HL-60 (cell line): Measurements from ENCODE around the gene TMIGD2.

Experiments used
- CTCF ChIP-seq: IDR thresholded peaks from one replicate; pipeline ENCODE4 v1.5.1; 2011; ENCODE audit warnings: low read length, control low read depth, inconsistent platforms; ENCODE audit not compliant: insufficient read depth
- POLR2AphosphoS5 ChIP-seq: IDR thresholded peaks from 2 replicates; pipeline ENCODE4 v1.6.1; 2012; ENCODE audit warnings: low read depth

- TF ChIP-seq CTCF = no peak
- no peak for TF ChIP-seq POLR2AphosphoS5
Observed at GRCh38 chr19:4278419-4279266, 23.5 kb downstream of the TMIGD2 start, which contains the start of gene SHD.
